Hematopoietic multipotent progenitor cell treated with erythropoietin and hydrocortisone succinate and interleukin-3 and kit ligand, for 17 days (in vitro differentiated cells): ENCODE measurements around the gene ARL13A.
"Not testable (repeated sequence)": the region's sequence is repeated elsewhere in the genome, so short reads cannot be mapped to it uniquely, and the experiment has no call there.

Experiments used
- DNase-seq: peaks from one replicate; pipeline ENCODE4 v3.0.0-alpha.2; 2015; ENCODE audit warnings: low spot score

The ARL13A gene

GRCh38 chrX:100969408-100969807, at the start of gene ARL13A:
Gene ARL13A, plus strand, starts transcription at chrX:100969708. Its CDS starts 3,982 bp downstream, at chrX:100973690.
- DNase-seq = no peak

DNA sequence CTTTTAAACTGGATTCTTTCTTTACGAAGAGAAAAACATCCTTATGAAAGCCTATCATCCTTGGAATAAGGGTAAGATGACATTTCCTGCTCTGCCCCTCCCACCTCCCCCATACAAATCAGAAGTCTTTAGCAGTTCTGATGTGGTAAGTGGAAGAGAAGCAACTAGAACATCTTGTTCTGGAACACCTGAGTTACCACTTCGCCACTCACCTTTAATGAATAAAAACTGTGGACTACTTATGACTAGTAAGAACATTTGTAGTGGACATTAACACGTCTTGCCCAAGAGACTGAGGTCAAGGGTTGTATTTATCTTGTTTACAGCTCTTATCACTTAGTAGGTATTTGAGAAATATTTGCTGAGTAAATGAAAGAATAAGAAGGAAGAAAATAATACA, 45.1 kb upstream of the ARL13A start:
- no peak for DNase-seq

GRCh38 chrX:100926453-100926852, 43.1 kb upstream of the ARL13A start:
- no peak for DNase-seq

DNA sequence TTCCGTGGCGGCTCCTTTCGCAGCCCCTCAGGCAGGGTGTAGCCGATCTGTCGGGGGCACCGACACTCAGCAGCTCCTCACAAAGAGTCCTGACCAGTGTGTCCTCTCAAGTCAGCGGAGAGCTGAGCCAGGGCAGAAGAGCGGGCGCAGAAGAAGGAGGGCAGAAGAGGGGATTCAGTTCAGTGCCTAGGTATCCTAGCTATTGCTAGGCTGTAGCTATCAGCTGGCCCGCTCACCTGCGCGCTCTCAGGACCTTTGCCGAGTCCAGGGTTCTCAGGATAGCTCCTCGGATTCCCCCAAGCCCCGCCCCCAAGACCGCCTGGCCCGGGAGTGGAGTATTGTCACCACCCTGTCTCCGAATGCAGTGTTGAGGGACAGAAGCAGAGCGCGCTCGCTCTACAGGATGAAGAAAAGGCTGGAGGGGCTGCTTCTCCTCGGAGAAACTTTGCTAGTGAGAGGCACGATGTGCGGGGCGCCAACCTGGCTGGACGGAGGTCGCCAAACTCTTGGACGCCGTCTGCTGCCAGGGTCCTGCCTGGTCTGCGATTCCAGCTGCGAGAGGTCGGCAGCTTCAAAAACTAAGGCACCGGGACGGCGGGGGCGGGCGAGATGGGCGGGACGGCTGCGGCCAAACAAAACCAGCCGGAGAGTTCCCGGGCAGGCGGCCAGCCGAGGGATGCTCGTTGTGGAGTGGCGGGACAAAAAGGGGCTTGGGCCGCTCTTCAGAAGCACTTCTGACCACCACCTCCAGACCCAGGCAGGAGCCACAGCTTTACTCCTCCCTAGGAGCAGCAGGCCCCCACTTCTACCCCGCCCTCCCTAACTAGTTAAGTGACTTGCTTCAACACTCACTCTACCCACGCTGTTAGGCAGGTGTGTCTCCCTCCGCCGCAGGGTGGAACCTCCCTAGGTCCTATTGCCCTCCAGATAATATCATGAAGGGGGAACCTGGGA, 40.6 kb upstream of the ARL13A start, which contains the start of gene XKRX:
Gene XKRX, minus strand, starts transcription at position 258 of the 954 bp plus-strand sequence. CDS start 613 bp downstream, outside the sequence.
- no peak for DNase-seq

DNA sequence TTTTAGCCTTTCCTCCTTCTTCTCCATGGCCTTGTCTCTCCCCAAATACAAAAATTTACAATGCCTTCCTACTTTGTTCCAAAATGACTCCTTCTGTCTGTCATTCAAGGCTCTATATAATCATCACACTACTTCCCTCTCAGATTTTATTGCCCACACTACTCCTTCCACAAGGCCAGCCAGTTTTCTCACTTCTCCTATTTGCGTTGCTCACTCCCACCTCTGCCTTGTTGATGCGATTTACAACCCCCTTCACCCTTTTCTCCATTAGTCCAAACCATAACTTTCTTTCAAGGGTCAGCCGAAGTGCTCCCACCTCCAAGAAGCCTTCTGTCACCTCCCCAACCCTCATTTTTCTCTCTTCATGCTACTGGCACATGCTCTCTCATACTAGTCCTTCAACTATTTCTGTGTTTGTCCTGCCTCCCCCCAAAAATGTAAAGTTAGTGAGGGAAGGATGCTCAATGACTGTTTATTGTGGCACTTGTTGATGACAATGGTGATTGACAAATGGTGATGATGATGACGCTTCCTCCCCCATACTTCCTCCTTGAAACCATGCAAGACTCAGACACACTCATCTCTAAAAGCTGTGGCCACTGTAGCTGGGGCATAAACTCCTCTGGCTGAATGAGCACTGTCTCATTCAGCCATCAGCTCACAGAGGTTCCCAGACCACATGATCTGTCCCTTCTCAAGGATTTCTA, 38.1 kb upstream of the ARL13A start:
- no peak for DNase-seq

DNA sequence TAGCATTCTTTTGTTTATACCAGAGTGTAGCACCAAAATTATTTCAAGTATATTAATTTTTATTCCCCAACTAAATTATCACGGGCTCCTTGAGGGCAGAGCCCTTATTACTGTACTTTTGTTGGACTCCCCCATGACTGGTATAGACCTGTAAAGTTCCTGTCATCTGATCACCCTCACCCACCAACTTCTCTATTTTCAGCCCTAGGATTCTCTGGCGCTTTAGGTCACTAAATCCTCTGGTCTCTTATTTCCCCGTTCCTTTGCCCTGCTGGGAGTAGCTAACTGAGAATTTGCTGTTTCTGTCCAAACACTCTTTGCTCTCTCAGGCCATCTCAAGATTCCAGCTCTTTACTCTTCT, 37.6 kb upstream of the ARL13A start:
- DNase-seq = no peak

DNA sequence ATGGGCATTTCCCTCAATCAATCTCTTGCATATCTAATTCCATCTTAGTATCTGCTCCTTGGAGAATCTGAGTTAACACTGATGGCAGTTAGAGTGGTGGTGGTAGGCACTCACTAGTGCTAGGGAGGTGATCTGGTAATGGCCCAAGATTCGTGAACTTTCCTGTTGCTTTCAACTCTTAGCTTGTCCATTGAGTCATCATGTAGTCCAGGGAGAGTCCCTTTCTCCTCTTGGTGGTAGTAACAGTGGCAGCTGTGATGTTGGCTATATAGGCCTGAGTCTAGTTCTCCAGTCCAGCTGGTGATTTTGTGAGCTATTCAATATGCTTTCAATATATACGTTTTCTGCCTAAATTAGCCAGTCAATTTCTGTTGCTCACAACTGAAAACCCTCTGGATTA, 33.7 kb upstream of the ARL13A start:
- no peak for DNase-seq

GRCh38 chrX:100939333-100939732, 30.2 kb upstream of the ARL13A start:
- DNase-seq = no peak

DNA sequence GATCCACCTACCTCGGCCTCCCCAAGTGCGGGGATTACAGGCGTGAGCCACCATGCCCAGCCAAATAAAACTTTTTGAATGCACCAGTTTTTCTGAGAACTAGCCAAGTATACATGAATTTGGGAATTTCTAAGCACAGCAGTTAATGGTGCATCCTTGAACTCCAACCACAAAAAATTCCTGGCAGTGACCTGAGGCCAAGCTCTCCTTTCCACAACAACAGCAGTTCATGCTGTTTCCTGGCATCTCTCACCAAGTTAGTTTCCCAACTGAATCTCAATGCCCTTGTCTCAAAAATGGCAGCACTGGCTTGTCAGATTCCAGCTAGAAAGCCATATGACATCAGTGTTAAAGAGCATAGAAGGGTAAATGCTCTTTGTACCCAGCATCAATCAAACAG, 24.9 kb upstream of the ARL13A start:
- no peak for DNase-seq

GRCh38 chrX:100946299-100946927, 23.1 kb upstream of the ARL13A start:
- no peak for DNase-seq

GRCh38 chrX:100948557-100948956, 21.0 kb upstream of the ARL13A start:
- DNase-seq = no peak

- DNase-seq = no peak
These were observed 6.7 kb upstream of the ARL13A start for GRCh38 chrX:100962811-100963210.

DNA sequence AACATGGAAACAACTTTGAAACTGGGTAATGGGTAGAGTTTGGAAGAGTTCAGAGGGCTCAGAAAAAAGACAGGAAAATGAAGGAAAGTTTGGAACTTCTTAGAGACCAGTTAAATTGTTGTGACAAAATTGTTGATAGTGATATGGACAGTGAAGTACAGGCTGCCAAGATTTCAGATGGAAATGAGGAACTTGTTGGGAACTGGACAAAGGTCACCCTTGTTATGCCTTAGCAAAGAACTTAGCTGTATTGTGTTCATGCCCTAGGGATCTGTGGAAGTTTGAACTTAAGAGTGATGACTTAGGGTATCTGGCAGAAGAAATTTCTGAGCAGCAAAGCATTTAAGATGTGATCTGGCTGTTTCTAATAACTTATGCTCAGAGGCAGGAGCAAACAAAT, 5.1 kb upstream of the ARL13A start:
- DNase-seq = no peak

- DNase-seq = no peak
These were observed 428 bp downstream of the ARL13A start for GRCh38 chrX:100969936-100970335.

- no peak for DNase-seq
These were observed 3.9 kb downstream of the ARL13A start for GRCh38 chrX:100973411-100973810.

GRCh38 chrX:100975212-100975611, 5.7 kb downstream of the ARL13A start:
- no peak for DNase-seq

GRCh38 chrX:100976211-100976610, 6.7 kb downstream of the ARL13A start:
- DNase-seq = no peak

DNA sequence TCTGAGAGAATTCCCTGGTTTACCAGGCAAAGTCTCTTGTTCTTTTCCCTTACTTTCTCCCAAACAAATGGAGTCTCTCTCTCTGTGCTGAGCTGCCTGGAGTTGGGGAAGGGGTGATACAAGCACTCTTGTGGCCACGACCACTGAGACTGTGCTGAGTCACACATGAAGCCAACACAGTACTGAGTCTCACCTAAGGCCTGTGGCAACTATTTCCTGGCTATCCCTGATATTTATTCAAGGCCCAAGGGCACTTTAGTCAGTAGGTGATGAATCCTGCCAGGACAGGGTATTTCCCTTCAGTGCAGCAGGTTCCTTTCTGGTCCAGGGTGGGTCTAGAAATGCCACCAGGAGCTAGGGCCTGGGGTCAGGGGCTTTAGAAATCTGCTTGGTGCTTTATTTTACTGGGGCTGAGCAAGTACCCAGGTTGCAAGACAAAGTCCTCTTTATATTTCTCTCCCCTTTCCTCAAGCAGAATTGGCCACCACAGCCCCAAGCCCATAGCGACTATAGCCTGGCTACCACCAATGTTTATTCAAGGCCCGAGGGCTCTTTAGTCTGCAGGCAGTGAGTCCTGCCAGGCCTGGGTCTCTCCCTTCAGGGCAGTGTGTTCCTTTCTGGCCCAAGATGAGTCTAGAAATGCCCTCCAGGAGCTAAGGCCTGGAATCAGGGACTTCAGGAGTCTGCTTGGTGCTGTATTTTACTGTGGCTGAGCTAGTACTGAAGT, 10.5 kb downstream of the ARL13A start:
- DNase-seq = no peak

GRCh38 chrX:100980608-100981497, 11.3 kb downstream of the ARL13A start:
- no peak for DNase-seq

- not testable (repeated sequence) for DNase-seq
These were observed 12.0 kb downstream of the ARL13A start for GRCh38 chrX:100981498-100981845.

- DNase-seq = no peak
These were observed 15.3 kb downstream of the ARL13A start for GRCh38 chrX:100984818-100985217.
